ENCODE results near the gene KIAA0319L.

- TF ChIP-seq EZH2 (IDR thresholded peaks at IDR 0.05; ENCODE audit: insufficient read depth, poor library complexity, severe bottlenecking) (no peak), EZH2phosphoT487 (IDR thresholded peaks at IDR 0.05; ENCODE audit: insufficient read depth, low read depth) (no peak)
Observed at GRCh38 chr1:35454176-35454575, 103.0 kb downstream of the KIAA0319L start.
